ENCODE measurements around the gene GRK3. TPM values are rescaled to one million over a fixed set of nuclear protein-coding genes. Genes with fewer than 3 reads are reported as not detected.
A peak's percentile ranks its signal among the peaks of the same experiment; 100 is the strongest.

The GRK3 gene
- total and polyA plus RNA-seq, 2 donors from 2014 or later = 1.6 to 11.5 TPM

GRCh38 chr22:25645964-25646363, 81.5 kb downstream of the GRK3 start:
- Histone ChIP-seq H3K9me3 (ENCODE audit: control insufficient read depth in 2 of 3, insufficient read depth in 1 of 3, low read length in 3 of 3) (no peaks in the 10 kb centered on the region), H3K4me1 (ENCODE audit: control insufficient read depth in 2 of 3, insufficient read depth in 2 of 3, low read depth in 1 of 3, low read length in 3 of 3) (no peaks in the 10 kb centered on the region), H3K9ac (ENCODE audit: low read length in 3 of 3) (no peak overlapping the region), H3K27ac (ENCODE audit: low read depth in 2 of 2, low read length in 2 of 2) (no peak overlapping the region), H3K36me3 (ENCODE audit: control insufficient read depth in 2 of 3, insufficient read depth in 3 of 3, low read length in 3 of 3) (no peaks in the 10 kb centered on the region), H3K4me3 (ENCODE audit: low read length in 3 of 3) (no peak overlapping the region), H3K27me3 (ENCODE audit: control insufficient read depth, insufficient read depth, low read length) (no peaks in the 10 kb centered on the region)
- intact Hi-C loops (cut with DNase I) = no loop called here
- TF ChIP-seq CTCF (IDR thresholded peaks at IDR 0.05; ENCODE audit: borderline replicate concordance, extremely low read depth, insufficient read depth) = no peak
- FAIRE-seq (no peak), DNase-seq (no peak)

- H3K4me1 ChIP-seq (ENCODE audit: control insufficient read depth in 2 of 3, insufficient read depth in 2 of 3, low read depth in 1 of 3, low read length in 3 of 3) = no peaks in the 10 kb centered on the region
- H3K9ac ChIP-seq (ENCODE audit: low read length in 3 of 3) = no peak overlapping the region
- H3K36me3 ChIP-seq (ENCODE audit: control insufficient read depth in 2 of 3, insufficient read depth in 3 of 3, low read length in 3 of 3) = no peaks in the 10 kb centered on the region
- no peak for DNase-seq
- intact Hi-C loops (cut with DNase I) = no loop called here
- TF ChIP-seq CTCF (IDR thresholded peaks at IDR 0.05; ENCODE audit: borderline replicate concordance, extremely low read depth, insufficient read depth) = no peak
- peak; percentile 72 for FAIRE-seq
- no peaks in the 10 kb centered on the region for H3K27me3 ChIP-seq (ENCODE audit: control insufficient read depth, insufficient read depth, low read length)
- no peaks in the 10 kb centered on the region for H3K9me3 ChIP-seq (ENCODE audit: control insufficient read depth in 2 of 3, insufficient read depth in 1 of 3, low read length in 3 of 3)
- H3K27ac ChIP-seq (ENCODE audit: low read depth in 2 of 2, low read length in 2 of 2) = no peak overlapping the region
- no peak overlapping the region for H3K4me3 ChIP-seq (ENCODE audit: low read length in 3 of 3)
These were observed 86.4 kb downstream of the GRK3 start for GRCh38 chr22:25650833-25651232.

- no peak overlapping the region for H3K27ac ChIP-seq (ENCODE audit: low read depth in 2 of 2, low read length in 2 of 2)
- DNase-seq (no peak), FAIRE-seq (peak; percentile 86)
- no peak overlapping the region for H3K4me3 ChIP-seq (ENCODE audit: low read length in 3 of 3)
- H3K4me1 ChIP-seq (ENCODE audit: control insufficient read depth in 2 of 3, insufficient read depth in 2 of 3, low read depth in 1 of 3, low read length in 3 of 3) = no peaks in the 10 kb centered on the region
- no peak for TF ChIP-seq CTCF (IDR thresholded peaks at IDR 0.05; ENCODE audit: borderline replicate concordance, extremely low read depth, insufficient read depth)
- H3K9ac ChIP-seq (ENCODE audit: low read length in 3 of 3) = no peak overlapping the region
- intact Hi-C loops (cut with DNase I) = no loop called here
- no peaks in the 10 kb centered on the region for H3K27me3 ChIP-seq (ENCODE audit: control insufficient read depth, insufficient read depth, low read length)
- H3K9me3 ChIP-seq (ENCODE audit: control insufficient read depth in 2 of 3, insufficient read depth in 1 of 3, low read length in 3 of 3) = no peaks in the 10 kb centered on the region
- no peaks in the 10 kb centered on the region for H3K36me3 ChIP-seq (ENCODE audit: control insufficient read depth in 2 of 3, insufficient read depth in 3 of 3, low read length in 3 of 3)
These were observed 87.0 kb downstream of the GRK3 start for GRCh38 chr22:25651332-25652085.
